Non-pigmented ciliary epithelial cell (primary cell): ENCODE measurements around the gene ARHGAP24.
"Not testable (repeated sequence)": the region's sequence is repeated elsewhere in the genome, so short reads cannot be mapped to it uniquely, and the experiment has no call there.

ENCODE experiments used
- DNase-seq: peaks from one replicate; pipeline ENCODE4 v3.0.0-alpha.2; 2010; ENCODE audit warnings: low read depth

The ARHGAP24 gene

GRCh38 chr4:85815796-85816459 lies 341.0 kb downstream of the ARHGAP24 start:
- no peak for DNase-seq

GRCh38 chr4:85818700-85819099 lies 343.8 kb downstream of the ARHGAP24 start:
- DNase-seq, result no peak

- not testable (repeated sequence) for DNase-seq
Measured at GRCh38 chr4:85820101-85820500, 345.2 kb downstream of the ARHGAP24 start.

GRCh38 chr4:85821688-85822455 lies 346.9 kb downstream of the ARHGAP24 start:
- no peak for DNase-seq

DNA sequence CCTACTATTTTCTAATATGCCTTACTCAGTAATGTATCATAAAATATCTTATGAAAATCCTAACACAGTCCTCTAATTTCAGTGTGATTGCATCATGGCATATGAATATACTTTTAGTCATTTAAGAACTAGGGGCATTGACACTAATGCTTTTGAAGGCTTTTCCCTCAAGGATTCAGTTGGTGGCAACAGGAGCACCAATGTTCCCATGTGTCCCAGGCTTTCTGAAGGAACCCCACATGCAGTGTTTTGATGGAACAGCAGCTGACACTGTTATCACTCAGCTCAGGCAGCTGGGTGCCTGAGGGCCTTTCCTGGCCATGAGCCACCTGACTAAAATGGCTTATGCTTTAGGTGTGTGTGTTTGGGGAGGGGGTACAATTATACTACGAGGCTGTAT lies 348.3 kb downstream of the ARHGAP24 start:
- DNase-seq, result no peak

DNA sequence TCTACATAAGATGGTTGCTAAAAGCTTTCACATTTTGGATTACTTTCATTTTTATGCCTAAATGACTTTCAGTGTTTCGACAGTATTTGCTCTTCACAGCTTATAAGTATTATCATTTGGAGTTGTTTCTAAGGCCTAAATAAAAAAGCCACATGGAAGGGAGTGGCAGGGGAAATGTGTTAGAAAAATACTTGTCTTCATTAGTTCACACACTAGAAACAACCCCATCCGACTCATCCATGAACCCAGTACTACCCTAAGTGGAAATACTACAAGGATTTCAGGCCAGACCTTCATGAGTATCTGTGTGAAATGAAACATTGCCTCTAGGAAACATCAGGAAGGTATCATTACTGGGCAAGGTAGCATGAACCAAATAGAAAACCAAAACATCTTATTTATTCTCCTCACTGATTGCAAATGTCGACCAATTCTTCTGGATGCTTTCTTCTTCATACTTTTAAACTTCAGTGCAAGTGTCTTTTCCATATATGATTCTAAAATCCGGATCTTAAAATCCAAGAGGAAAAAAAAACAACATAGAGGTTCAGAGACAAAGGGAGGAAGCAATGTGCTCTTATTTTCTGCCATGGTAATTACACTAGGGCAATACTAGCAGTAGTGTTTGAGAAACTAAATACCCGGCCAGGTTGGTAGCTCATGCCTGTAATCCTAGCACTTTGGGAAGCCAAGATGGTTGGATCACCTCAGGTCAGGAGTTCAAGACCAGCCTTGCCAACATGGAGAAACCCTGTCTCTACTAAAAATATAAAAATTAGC lies 349.4 kb downstream of the ARHGAP24 start:
- no peak for DNase-seq

- no peak for DNase-seq
Measured at GRCh38 chr4:85826060-85826678, 351.2 kb downstream of the ARHGAP24 start.

GRCh38 chr4:85828027-85828890 lies 353.3 kb downstream of the ARHGAP24 start:
- no peak for DNase-seq

- DNase-seq, result no peak
Measured at GRCh38 chr4:85829276-85830051, 354.5 kb downstream of the ARHGAP24 start.

DNA sequence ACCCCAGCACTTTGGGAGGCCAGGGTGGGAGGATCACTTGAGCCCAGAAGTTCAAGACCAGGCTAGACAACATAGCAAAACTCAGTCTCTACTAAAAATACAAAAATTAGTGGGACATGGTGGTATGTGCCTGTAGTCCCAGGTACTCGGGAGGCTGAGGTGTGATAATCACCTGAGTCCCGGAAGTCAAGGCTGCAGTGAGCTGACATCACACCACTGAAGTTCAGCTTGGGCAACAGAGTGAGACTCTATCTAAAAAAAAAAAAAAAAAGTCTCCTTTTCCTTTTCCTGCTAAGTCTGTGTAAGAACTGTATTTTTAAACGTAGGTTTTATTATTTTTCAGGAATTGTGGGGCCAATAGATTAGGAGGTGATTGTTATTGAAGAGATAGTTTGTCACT lies 356.7 kb downstream of the ARHGAP24 start:
- DNase-seq, result no peak

GRCh38 chr4:85833302-85833701 lies 358.4 kb downstream of the ARHGAP24 start:
- DNase-seq, result no peak

DNA sequence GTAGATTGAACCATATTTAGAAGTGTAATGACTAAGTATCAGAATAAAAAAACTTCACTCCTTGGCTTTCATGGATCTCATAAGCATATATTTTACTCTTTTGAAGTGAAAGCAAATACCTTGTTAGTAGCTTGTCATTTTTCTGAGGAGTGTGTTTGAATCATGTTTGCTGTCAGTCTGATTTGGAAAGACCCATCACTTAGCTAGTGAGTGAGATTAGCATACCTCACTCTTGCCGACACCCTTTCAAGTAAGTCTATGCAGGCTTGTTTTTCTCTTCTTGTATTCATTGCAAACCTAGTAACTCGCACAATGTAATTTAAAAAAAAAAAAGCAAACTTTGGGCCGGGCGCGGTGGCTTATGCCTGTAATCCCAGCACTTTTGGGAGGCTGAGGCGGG lies 360.0 kb downstream of the ARHGAP24 start:
- DNase-seq, result no peak

DNA sequence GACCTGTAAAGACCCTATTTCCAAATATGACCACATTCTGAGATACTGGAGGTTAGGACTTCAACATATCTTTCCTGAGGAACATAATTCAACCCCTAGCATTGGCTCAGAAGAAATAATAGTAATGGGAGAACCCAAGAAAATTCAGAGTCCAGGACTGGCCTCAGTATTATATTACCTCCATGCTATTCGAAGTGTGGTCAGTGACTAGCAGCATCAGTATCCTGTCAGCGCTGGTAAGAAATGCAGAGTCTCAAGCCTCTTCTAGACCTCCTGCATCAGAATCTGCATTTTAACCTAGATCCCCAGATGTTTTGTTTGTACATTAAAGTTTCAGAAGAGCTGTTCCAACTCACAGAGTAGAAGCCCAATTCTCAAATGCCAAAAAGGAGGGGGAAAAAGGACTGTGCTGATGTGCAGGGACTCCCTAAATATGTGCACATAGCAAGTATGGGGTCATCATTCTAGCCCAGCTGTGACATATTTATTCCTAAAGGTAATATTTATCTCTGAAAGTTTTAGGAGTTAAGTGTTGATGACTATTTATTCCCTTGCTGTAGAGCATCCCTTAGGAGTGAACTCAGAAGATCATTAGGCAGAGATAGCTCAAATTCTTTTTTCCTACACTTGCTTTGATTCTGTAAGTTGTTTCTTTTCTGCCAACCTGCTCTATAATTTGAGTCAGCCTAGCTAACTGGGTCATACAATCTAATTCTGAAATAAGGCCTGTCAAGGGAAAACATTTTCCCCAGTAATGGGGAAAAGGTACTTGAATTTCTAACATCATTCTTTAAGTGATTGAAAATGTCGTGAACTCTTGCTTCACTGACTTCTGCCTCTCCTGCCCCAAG lies 361.9 kb downstream of the ARHGAP24 start:
- no peak for DNase-seq

- DNase-seq, result no peak
Measured at GRCh38 chr4:85837439-85837733, 362.4 kb downstream of the ARHGAP24 start.

DNA sequence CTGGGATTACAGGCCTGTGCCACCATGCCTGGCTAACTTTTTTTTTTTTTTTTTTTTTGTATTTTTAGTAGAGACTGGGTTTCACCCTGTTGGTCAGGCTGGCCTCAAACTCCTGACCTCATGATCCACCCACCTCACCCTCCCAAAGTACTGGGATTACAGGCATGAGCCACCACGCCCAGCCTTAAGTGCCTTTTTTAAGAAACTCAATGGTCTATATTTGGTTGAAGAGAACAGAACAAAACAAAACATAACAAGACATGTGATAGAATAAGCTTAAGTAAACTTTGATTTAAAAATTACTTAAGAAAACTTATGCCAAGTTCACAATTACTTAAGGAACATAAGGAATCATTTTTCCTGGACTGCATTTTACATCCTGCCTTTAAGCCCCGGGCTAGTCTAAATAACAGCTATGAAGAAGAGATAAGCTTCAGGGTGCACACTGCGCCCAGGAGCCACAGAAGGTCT lies 365.1 kb downstream of the ARHGAP24 start:
- DNase-seq, result not testable (repeated sequence)

- DNase-seq, result no peak
Measured at GRCh38 chr4:85842540-85842939, 367.6 kb downstream of the ARHGAP24 start.

DNA sequence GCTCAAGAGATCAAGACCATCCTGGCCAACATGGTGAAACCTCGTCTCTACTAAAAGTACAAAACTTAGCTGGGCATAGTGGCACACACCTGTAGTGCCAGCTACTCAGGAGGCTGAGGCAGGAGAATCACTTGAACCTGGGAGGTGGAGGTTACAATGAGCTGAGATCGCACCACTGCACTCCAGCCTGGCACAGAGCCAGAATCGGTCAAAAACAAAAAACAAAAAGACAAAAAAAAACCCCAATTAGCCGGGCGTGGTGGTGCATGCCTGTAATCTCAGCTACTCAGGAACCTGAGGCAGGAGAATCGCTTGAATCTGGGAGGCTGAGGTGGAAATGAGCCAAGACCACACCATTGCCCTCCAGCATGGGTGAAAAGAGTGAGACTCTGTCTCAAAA lies 378.8 kb downstream of the ARHGAP24 start:
- not testable (repeated sequence) for DNase-seq

DNA sequence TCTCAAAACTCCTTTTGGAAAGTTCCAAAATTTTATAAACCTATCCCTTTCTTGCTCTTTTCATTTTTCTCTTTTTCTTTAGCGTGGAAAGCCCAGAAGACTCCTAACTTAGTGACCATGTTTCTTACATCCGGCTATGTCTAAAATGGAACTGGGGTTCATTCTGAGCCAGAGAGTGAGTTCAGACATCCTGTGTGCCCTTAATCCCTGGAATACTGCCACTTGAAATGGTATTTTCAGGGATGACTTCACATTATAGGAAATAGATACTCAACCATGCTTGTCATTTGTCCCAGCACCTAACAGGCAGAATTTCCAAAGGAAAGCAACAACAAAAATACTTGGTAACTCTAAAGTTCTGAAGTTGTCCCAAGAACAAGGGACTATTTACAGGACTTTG lies 379.6 kb downstream of the ARHGAP24 start:
- no peak for DNase-seq

- DNase-seq, result no peak
Measured at GRCh38 chr4:85860066-85860740, 385.3 kb downstream of the ARHGAP24 start.
